SK-N-SH treated with all-trans-retinoic acid at 6 μM for 48 hours (cell line): ENCODE data around the gene NOM1.

Source experiments
- ATAC-seq: fragments of 200-7000 bp; cut with Tn5 transposase; 3 replicates; pipeline ENCODE4 v1.9.1; 2020; ENCODE audit warnings: mild to moderate bottlenecking, moderate library complexity
- ARNTL ChIP-seq: fragments of 450-650 bp; formaldehyde crosslinking; IDR thresholded peaks from 2 replicates; pipeline ENCODE4 v1.5.0; 2020; ENCODE audit warnings: low read depth, mild to moderate bottlenecking, moderate library complexity, borderline replicate concordance
- BACH2 ChIP-seq: fragments of 250-450 bp; sonication (Bioruptor Pico); IDR thresholded peaks from 2 replicates; pipeline ENCODE4 v1.9.0; 2021; ENCODE audit warnings: mild to moderate bottlenecking, borderline replicate concordance
- CSDC2 ChIP-seq: fragments of 250-450 bp; sonication (Bioruptor Pico); IDR thresholded peaks from 2 replicates; pipeline ENCODE4 v1.5.0; 2020; ENCODE audit warnings: mild to moderate bottlenecking, moderate library complexity
- CSRNP3 ChIP-seq: fragments of 250-450 bp; sonication (Bioruptor Pico); IDR thresholded peaks from 2 replicates; pipeline ENCODE4 v1.5.1; 2021; ENCODE audit warnings: mild to moderate bottlenecking, moderate library complexity
- ESRRG ChIP-seq: fragments of 250-450 bp; sonication (Bioruptor Pico); IDR thresholded peaks from 2 replicates; pipeline ENCODE4 v1.6.1; 2021; ENCODE audit warnings: mild to moderate bottlenecking
- GLIS3 ChIP-seq: fragments of 250-450 bp; sonication (Bioruptor Pico); IDR thresholded peaks from 2 replicates; pipeline ENCODE4 v1.5.0; 2020; ENCODE audit warnings: mild to moderate bottlenecking, moderate library complexity
- POU6F1 ChIP-seq: fragments of 250-450 bp; sonication (Bioruptor Pico); IDR thresholded peaks from 2 replicates; pipeline ENCODE4 v1.8.0; 2021; ENCODE audit warnings: low read depth, mild to moderate bottlenecking, moderate library complexity, borderline replicate concordance
- PPARA ChIP-seq: fragments of 250-450 bp; sonication (Bioruptor Pico); IDR thresholded peaks from 2 replicates; pipeline ENCODE4 v1.5.0; 2020; ENCODE audit warnings: mild to moderate bottlenecking, borderline replicate concordance
- RARB ChIP-seq: fragments of 250-450 bp; sonication (Bioruptor Pico); IDR thresholded peaks from 2 replicates; pipeline ENCODE4 v1.8.0; 2021; ENCODE audit warnings: mild to moderate bottlenecking, moderate library complexity
- TCF4 ChIP-seq: fragments of 250-450 bp; sonication (Bioruptor Pico); IDR thresholded peaks from 2 replicates; pipeline ENCODE4 v1.8.0; 2021; ENCODE audit warnings: mild to moderate bottlenecking, moderate library complexity, borderline replicate concordance
- TOX ChIP-seq: fragments of 250-450 bp; sonication (Bioruptor Pico); IDR thresholded peaks from 2 replicates; pipeline ENCODE4 v1.8.0; 2021; ENCODE audit warnings: mild to moderate bottlenecking, moderate library complexity, borderline replicate concordance
- ZC3H10 ChIP-seq: fragments of 250-450 bp; sonication (Bioruptor Pico); IDR thresholded peaks from 2 replicates; pipeline ENCODE4 v1.5.1; 2021; ENCODE audit warnings: mild to moderate bottlenecking, moderate library complexity
- ZFP3 ChIP-seq: fragments of 250-450 bp; sonication (Bioruptor Pico); IDR thresholded peaks from 2 replicates; pipeline ENCODE4 v1.5.0; 2020; ENCODE audit warnings: mild to moderate bottlenecking, moderate library complexity
- ZNF565 ChIP-seq: fragments of 450-650 bp; formaldehyde crosslinking; conservative IDR thresholded peaks from 2 replicates; pipeline ENCODE4 v1.5.0; 2020; ENCODE audit warnings: low read depth, mild to moderate bottlenecking, moderate library complexity
- ZNF70 ChIP-seq: fragments of 450-650 bp; formaldehyde crosslinking; IDR thresholded peaks from 2 replicates; pipeline ENCODE4 v1.5.0; 2020; ENCODE audit warnings: mild to moderate bottlenecking, moderate library complexity
- ZNF8 ChIP-seq: fragments of 450-650 bp; formaldehyde crosslinking; IDR thresholded peaks from 2 replicates; pipeline ENCODE4 v1.5.0; 2020; ENCODE audit warnings: mild to moderate bottlenecking, moderate library complexity
- TF ChIP-seq, protein P1 (sequence below): fragments of 250-450 bp; sonication (Bioruptor Pico); IDR thresholded peaks from 2 replicates; pipeline ENCODE4 v1.8.0; 2020; ENCODE audit warnings: mild to moderate bottlenecking, moderate library complexity, borderline replicate concordance
- TF ChIP-seq, protein P2 (sequence below): fragments of 250-450 bp; sonication (Bioruptor Pico); IDR thresholded peaks from 2 replicates; pipeline ENCODE4 v1.5.0; 2020; ENCODE audit warnings: mild to moderate bottlenecking, moderate library complexity

NOM1 gene

GRCh38 chr7:156943091-156944041 lies 6.1 kb upstream of the NOM1 start:
- TF ChIP-seq TCF4 (CRISPR knock-in tag): no peak
- ATAC-seq: peak; percentile 55

DNA sequence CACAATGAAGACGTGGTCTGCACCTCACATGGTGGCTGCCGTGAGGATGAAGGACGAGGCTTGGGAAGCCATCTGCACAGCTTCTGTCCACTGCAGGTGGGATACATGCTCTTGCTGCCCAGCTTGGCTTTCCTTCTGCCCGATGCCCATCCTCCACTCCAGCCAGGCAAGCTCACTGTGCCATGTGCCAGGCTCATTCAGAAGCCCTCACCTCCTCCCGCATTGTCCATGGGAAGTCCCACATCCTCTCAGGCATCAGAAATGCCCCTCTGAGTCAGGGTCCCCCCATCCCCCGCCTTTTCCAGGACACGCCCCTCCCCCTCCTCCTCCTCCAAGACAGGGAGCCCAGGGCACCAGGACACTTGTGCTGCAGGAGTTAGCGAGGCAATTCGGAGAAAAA lies 4.6 kb upstream of the NOM1 start:
- TF ChIP-seq GLIS3 (CRISPR knock-in tag): no peak
- TF ChIP-seq, protein P1, sequence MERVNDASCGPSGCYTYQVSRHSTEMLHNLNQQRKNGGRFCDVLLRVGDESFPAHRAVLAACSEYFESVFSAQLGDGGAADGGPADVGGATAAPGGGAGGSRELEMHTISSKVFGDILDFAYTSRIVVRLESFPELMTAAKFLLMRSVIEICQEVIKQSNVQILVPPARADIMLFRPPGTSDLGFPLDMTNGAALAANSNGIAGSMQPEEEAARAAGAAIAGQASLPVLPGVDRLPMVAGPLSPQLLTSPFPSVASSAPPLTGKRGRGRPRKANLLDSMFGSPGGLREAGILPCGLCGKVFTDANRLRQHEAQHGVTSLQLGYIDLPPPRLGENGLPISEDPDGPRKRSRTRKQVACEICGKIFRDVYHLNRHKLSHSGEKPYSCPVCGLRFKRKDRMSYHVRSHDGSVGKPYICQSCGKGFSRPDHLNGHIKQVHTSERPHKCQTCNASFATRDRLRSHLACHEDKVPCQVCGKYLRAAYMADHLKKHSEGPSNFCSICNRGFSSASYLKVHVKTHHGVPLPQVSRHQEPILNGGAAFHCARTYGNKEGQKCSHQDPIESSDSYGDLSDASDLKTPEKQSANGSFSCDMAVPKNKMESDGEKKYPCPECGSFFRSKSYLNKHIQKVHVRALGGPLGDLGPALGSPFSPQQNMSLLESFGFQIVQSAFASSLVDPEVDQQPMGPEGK (CRISPR knock-in tag): no peak
- TF ChIP-seq ZC3H10: no peak
- TF ChIP-seq ZNF70 (CRISPR knock-in tag): no peak
- TF ChIP-seq TCF4 (CRISPR knock-in tag): no peak
- TF ChIP-seq ZNF565 (CRISPR knock-in tag): no peak
- no peak for TF ChIP-seq TOX (CRISPR knock-in tag)
- no peak for TF ChIP-seq ARNTL (CRISPR knock-in tag)
- TF ChIP-seq, protein P2, sequence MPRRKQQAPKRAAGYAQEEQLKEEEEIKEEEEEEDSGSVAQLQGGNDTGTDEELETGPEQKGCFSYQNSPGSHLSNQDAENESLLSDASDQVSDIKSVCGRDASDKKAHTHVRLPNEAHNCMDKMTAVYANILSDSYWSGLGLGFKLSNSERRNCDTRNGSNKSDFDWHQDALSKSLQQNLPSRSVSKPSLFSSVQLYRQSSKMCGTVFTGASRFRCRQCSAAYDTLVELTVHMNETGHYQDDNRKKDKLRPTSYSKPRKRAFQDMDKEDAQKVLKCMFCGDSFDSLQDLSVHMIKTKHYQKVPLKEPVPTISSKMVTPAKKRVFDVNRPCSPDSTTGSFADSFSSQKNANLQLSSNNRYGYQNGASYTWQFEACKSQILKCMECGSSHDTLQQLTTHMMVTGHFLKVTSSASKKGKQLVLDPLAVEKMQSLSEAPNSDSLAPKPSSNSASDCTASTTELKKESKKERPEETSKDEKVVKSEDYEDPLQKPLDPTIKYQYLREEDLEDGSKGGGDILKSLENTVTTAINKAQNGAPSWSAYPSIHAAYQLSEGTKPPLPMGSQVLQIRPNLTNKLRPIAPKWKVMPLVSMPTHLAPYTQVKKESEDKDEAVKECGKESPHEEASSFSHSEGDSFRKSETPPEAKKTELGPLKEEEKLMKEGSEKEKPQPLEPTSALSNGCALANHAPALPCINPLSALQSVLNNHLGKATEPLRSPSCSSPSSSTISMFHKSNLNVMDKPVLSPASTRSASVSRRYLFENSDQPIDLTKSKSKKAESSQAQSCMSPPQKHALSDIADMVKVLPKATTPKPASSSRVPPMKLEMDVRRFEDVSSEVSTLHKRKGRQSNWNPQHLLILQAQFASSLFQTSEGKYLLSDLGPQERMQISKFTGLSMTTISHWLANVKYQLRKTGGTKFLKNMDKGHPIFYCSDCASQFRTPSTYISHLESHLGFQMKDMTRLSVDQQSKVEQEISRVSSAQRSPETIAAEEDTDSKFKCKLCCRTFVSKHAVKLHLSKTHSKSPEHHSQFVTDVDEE: no peak
- no peak for TF ChIP-seq ZFP3
- no peak for TF ChIP-seq RARB
- TF ChIP-seq ZNF8 (CRISPR knock-in tag): no peak
- no peak for TF ChIP-seq PPARA (CRISPR knock-in tag)
- no peak for TF ChIP-seq ESRRG
- TF ChIP-seq POU6F1: no peak
- TF ChIP-seq BACH2 (CRISPR knock-in tag): no peak
- ATAC-seq: no peak

DNA sequence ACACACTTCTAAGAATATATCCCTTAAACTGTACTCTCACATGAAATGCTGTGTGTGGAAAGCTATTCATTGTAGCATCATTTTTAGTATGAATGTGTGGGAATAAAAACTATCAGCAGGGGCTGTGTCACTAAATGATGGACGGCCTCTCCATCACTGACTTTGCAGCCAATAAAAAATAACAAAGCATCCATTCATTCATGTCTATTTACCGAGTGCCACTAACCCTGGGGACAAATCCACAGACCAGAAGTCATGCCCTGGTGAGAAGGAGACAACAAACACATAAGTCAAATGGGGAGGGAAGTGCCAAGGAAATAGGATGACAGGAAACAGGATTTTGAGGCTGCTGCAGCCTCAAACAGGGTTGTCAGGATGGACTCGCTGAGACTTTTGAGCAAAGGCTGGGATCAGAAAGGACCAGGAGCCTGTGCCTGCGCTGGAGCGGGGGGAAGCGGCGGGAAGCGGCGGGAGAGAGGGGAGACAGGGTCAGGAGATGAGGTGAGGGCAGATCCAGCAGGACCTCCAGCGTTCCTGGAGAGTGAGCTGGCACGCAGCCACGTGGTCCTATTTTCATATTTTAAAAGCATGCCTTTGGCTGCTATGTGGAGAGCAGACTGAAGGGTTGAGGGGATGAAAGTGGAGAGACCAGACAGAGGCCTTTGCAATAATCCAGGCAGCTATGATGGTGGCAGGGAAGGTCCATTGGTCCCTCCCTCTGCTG lies 2.2 kb upstream of the NOM1 start:
- TF ChIP-seq RARB: no peak
- TF ChIP-seq BACH2 (CRISPR knock-in tag): no peak
- no peak for TF ChIP-seq ESRRG
- no peak for TF ChIP-seq TOX (CRISPR knock-in tag)
- TF ChIP-seq, protein P1 (CRISPR knock-in tag): no peak
- no peak for ATAC-seq

- no peak for ATAC-seq
- TF ChIP-seq TOX (CRISPR knock-in tag): no peak
- TF ChIP-seq CSDC2 (CRISPR knock-in tag): no peak
- no peak for TF ChIP-seq ZNF8 (CRISPR knock-in tag)
- no peak for TF ChIP-seq CSRNP3 (CRISPR knock-in tag)
- TF ChIP-seq ESRRG: no peak
These were observed 1.2 kb upstream of the NOM1 start for GRCh38 chr7:156948361-156948760.
